Small intestine (tissue), 7 donors: ENCODE measurements around the gene PDK2. TPM values are rescaled to one million over a fixed set of nuclear protein-coding genes. Genes with fewer than 3 reads are reported as not detected.

Experiments
- DNase-seq, 2 donors: peaks; one replicate each; pipeline versions ENCODE4 v3.0.0 to v3.0.0-alpha.2; 2013
- FAIRE-seq: peaks from 2 replicates; lab custom pipeline; 2012; peaks lifted over from hg19 to GRCh38; lab: Jason Lieb, UNC
- H3K27ac ChIP-seq, 3 donors: one replicate each; pipeline ENCODE4 v1.5.1; 2013; ENCODE audit warnings: low read length in 2 of 3, mild to moderate bottlenecking in 2 of 3, control low read depth in 1 of 3, inconsistent platforms in 1 of 3, low read depth in 1 of 3, moderate library complexity in 1 of 3
- H3K27me3 ChIP-seq, 3 donors: one replicate each; pipeline ENCODE4 v1.6.1; 2013; ENCODE audit warnings: low read length in 3 of 3, inconsistent platforms in 1 of 3; ENCODE audit not compliant: control insufficient read depth in 3 of 3, insufficient read depth in 3 of 3
- H3K36me3 ChIP-seq, 3 donors: one replicate each; pipeline ENCODE4 v1.6.1; 2013; ENCODE audit warnings: low read length in 3 of 3, inconsistent platforms in 1 of 3, low read depth in 1 of 3, mild to moderate bottlenecking in 1 of 3, moderate library complexity in 1 of 3; ENCODE audit not compliant: control insufficient read depth in 3 of 3, insufficient read depth in 2 of 3
- H3K4me1 ChIP-seq, 3 donors: one replicate each; pipeline ENCODE4 v1.6.1; 2013; ENCODE audit warnings: low read length in 2 of 3, inconsistent platforms in 1 of 3, low read depth in 1 of 3, mild to moderate bottlenecking in 1 of 3, moderate library complexity in 1 of 3; ENCODE audit not compliant: control insufficient read depth in 3 of 3, insufficient read depth in 2 of 3
- H3K4me3 ChIP-seq, 3 donors: one replicate each; pipeline ENCODE4 v1.5.1; 2013; ENCODE audit warnings: low read length in 3 of 3, control low read depth in 1 of 3, inconsistent platforms in 1 of 3, low read depth in 1 of 3, mild to moderate bottlenecking in 1 of 3, moderate library complexity in 1 of 3
- H3K9me3 ChIP-seq, 2 donors: one replicate each; pipeline ENCODE4 v1.6.1; 2013; ENCODE audit warnings: low read depth in 1 of 2, low read length in 1 of 2; ENCODE audit not compliant: control insufficient read depth in 2 of 2, insufficient read depth in 1 of 2
- WGBS, 3 donors: extraction: QIAGEN DNeasy Blood & Tissue Kit; methylation state at CpG; one replicate each; pipeline ENCODE4 v1.1.7; 2013; 5-methylcytosine and 5-hydroxymethylcytosine counted together
- polyA plus RNA-seq, 4 donors: library from polyadenylated mRNA; stranded (reverse) in 3 of 4; unstranded in 1 of 4; fragments of 200-250 nt in 3 of 4; fragments of 120-200 nt in 1 of 4; gene quantifications; one replicate each; pipeline versions ENCODE4 v1.2.1 to v1.2.3, GENCODE V29; 2013
- donor health status: healthy with polysubstance abuse.
- donor health status: control.
- donor health status: control.
- donor health status: Bipolar disorder and iron deficiency.
- donor health status: healthy.

The PDK2 gene
- polyA plus RNA-seq, 4 donors: 27.2 to 125 (median 36.8) TPM

- WGBS, 3 donors: 74 to 88% (median 79%) methylated on average over 8 of the region's 8 CpGs
- H3K4me3 ChIP-seq: no peak overlapping the region
- no peaks in the 10 kb centered on the region for H3K27me3 ChIP-seq
- peak overlapping the region in 1 of 3 donors; percentile 57 for H3K27ac ChIP-seq
- no peaks in the 10 kb centered on the region for H3K36me3 ChIP-seq
- no peak for FAIRE-seq
- DNase-seq: no peak
- H3K4me1 ChIP-seq: peaks cover 0 to 17% (median 0%) of the 10 kb centered on the region in 3 donors
- no peaks in the 10 kb centered on the region for H3K9me3 ChIP-seq
Measured at GRCh38 chr17:50155115-50155819, 60.1 kb downstream of the PDK2 start.

- no peak overlapping the region for H3K27ac ChIP-seq
- no peak overlapping the region for H3K4me3 ChIP-seq
- DNase-seq (no peak), FAIRE-seq (no peak)
- no peaks in the 10 kb centered on the region for H3K9me3 ChIP-seq
- H3K36me3 ChIP-seq: no peaks in the 10 kb centered on the region
- peaks cover 0 to 8% (median 0%) of the 10 kb centered on the region in 3 donors for H3K27me3 ChIP-seq
- 56 to 65% (median 63%) methylated on average over 4 of the region's 4 CpGs for WGBS, 3 donors
- peaks cover 0 to 5% (median 0%) of the 10 kb centered on the region in 3 donors for H3K4me1 ChIP-seq
Measured at GRCh38 chr17:50157891-50158290, 62.7 kb downstream of the PDK2 start.

GRCh38 chr17:50161023-50161910, 66.1 kb downstream of the PDK2 start:
- 1% methylated on average over 35 to 53 of the region's 53 CpGs for WGBS, 3 donors
- H3K4me1 ChIP-seq: peaks cover 0 to 5% (median 0%) of the 10 kb centered on the region in 3 donors
- FAIRE-seq (no peak), DNase-seq (peak; percentile 87 to 95)
- peaks cover 0 to 14% (median 0%) of the 10 kb centered on the region in 3 donors for H3K27me3 ChIP-seq
- H3K9me3 ChIP-seq: no peaks in the 10 kb centered on the region
- H3K36me3 ChIP-seq: no peaks in the 10 kb centered on the region
- peak overlapping the region in 2 of 3 donors; percentile 31 to 47 for H3K4me3 ChIP-seq
- H3K27ac ChIP-seq: peak overlapping the region in 2 of 3 donors; percentile 39 to 49

Other genes starting within 250 kb of the PDK2 start
- gene TAC4, start 247.3 kb upstream of the PDK2 start, polyA plus RNA-seq: under 1 TPM in 1 of 4 donors, not detected in 3; 0.24 TPM
- 1 to 10 TPM in 2 of 4 donors, not detected in 2; 1.3 to 4.0 TPM for gene DLX4, start 126.2 kb upstream of the PDK2 start, polyA plus RNA-seq
- 1 to 10 TPM in 1 of 4 donors, under 1 TPM in 1, not detected in 2; 0.06 to 1.4 TPM for gene DLX3, start 100.1 kb upstream of the PDK2 start, polyA plus RNA-seq
- gene ITGA3, start 39.2 kb upstream of the PDK2 start, polyA plus RNA-seq: 10 to 100 TPM; 53.5 to 96.4 (median 72.0) TPM
- gene SAMD14, start 34.8 kb downstream of the PDK2 start, polyA plus RNA-seq: 1 to 10 TPM in 2 of 4 donors, under 1 TPM in 2; 0.54 to 2.9 (median 1.4) TPM
- gene PPP1R9B, start 55.3 kb downstream of the PDK2 start, polyA plus RNA-seq: 10 to 100 TPM; 14.1 to 31.8 (median 21.6) TPM
- 1 to 10 TPM in 2 of 4 donors, under 1 TPM in 1, not detected in 1; 0.96 to 6.2 (median 5.0) TPM for gene SGCA, start 70.7 kb downstream of the PDK2 start, polyA plus RNA-seq
- 100 to 1,000 TPM in 1 of 4 donors, 10 to 100 TPM in 1, 1 to 10 TPM in 2; 2.2 to 320 (median 27.2) TPM for gene COL1A1, start 106.3 kb downstream of the PDK2 start, polyA plus RNA-seq
- gene TMEM92, start 179.1 kb downstream of the PDK2 start, polyA plus RNA-seq: 10 to 100 TPM; 29.1 to 91.1 (median 46.3) TPM